Kidney tubule cell (primary cell): Measurements from ENCODE around the gene DCTN4.
"Not testable (repeated sequence)": the region's sequence is repeated elsewhere in the genome, so short reads cannot be mapped to it uniquely, and the experiment has no call there.

Experiments
- DNase-seq: peaks from one replicate; pipeline ENCODE4 v3.0.0-alpha.2; 2018; ENCODE audit warnings: low spot score

DCTN4 gene

GRCh38 chr5:150778517-150779396 lies 19.9 kb upstream of the DCTN4 start, which contains the start of gene SMIM3:
Gene SMIM3 (plus strand): TSS chr5:150778757. CDS start chr5:150795441, 16,684 bp downstream.
- DNase-seq = peak; percentile 78

GRCh38 chr5:150778088-150778516 lies 19.3 kb upstream of the DCTN4 start:
- DNase-seq = no peak

- DNase-seq = no peak
Observed at GRCh38 chr5:150777685-150778084, 18.9 kb upstream of the DCTN4 start.

- DNase-seq = peak; percentile 88
Observed at GRCh38 chr5:150774145-150774544, 15.3 kb upstream of the DCTN4 start.

GRCh38 chr5:150771034-150771795 lies 12.4 kb upstream of the DCTN4 start:
- DNase-seq = no peak

- no peak for DNase-seq
Observed at GRCh38 chr5:150766251-150766650, 7.4 kb upstream of the DCTN4 start.

- no peak for DNase-seq
Observed at GRCh38 chr5:150765799-150766169, 7.0 kb upstream of the DCTN4 start.

GRCh38 chr5:150765011-150765798 lies 6.4 kb upstream of the DCTN4 start:
- no peak for DNase-seq

GRCh38 chr5:150764530-150764929 lies 5.7 kb upstream of the DCTN4 start:
- DNase-seq = no peak

GRCh38 chr5:150763023-150763769 lies 4.4 kb upstream of the DCTN4 start:
- DNase-seq = peak; percentile 91

GRCh38 chr5:150762211-150762610 lies 3.4 kb upstream of the DCTN4 start:
- DNase-seq = no peak

GRCh38 chr5:150759334-150759583 lies 442 bp upstream of the DCTN4 start:
- no peak for DNase-seq

- DNase-seq = no peak
Observed at GRCh38 chr5:150758203-150758530, 650 bp downstream of the DCTN4 start.

GRCh38 chr5:150757087-150757649 lies 1.6 kb downstream of the DCTN4 start:
- peak; percentile 6 for DNase-seq

GRCh38 chr5:150753863-150754262 lies 5.0 kb downstream of the DCTN4 start:
- DNase-seq = no peak

- DNase-seq = no peak
Observed at GRCh38 chr5:150753463-150753862, 5.4 kb downstream of the DCTN4 start.

GRCh38 chr5:150751096-150751891 lies 7.5 kb downstream of the DCTN4 start:
- DNase-seq = no peak

GRCh38 chr5:150750469-150750868 lies 8.3 kb downstream of the DCTN4 start:
- DNase-seq = no peak

- DNase-seq = not testable (repeated sequence)
Observed at GRCh38 chr5:150743142-150743488, 15.7 kb downstream of the DCTN4 start.

- DNase-seq = not testable (repeated sequence)
Observed at GRCh38 chr5:150742455-150743141, 16.2 kb downstream of the DCTN4 start.
